ENCODE results near the gene CTSH. TPM values are rescaled to one million over a fixed set of nuclear protein-coding genes. Genes with fewer than 3 reads are reported as not detected.

Gene CTSH
- polyA plus RNA-seq, 1 experiment, result 30.9 TPM

DNA sequence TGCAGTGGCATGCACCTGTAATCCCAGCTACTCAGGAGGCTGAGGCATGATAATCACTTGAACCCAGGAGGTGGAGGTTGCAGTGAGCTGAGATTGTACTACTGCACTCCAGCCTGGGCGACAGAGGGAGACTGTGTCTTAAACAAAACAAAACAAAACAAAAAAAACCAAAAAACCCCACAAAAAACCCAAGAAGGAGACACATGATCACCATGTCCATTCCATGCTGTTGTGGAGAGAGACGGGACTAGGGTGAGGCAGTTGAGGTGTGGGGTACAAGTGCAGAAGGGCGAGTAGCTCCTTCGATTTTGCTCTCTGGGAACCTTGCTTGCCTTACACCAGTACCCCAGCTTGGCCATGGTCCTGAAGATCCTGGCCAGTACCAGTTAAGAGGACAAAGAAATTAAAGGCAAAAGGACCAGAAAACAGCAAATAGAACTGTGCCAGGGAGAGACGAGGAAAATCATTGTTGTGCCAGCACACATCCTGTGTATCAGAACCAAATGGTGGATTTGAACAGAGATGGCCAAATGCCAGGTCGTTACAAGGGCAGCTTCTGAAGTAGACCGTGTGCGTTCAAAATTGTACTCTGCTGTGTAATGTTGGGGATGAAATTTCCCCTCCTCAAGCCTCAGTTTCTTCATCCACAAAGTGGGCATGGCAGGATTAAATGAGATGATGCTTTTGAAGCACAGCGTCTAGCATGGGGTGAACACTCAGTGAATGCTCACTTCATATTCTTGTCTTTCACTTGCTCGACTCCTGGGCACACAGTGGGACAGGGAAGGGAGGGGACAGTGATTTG is 42.9 kb upstream of the CTSH start:
- CTCF ChIA-PET, result interaction anchor here (0.7 to 2.7 kb wide), 3 partner anchors 8 to 78 kb away, joined by 3 to 15 read pairs (median 8); no protein-coding TSS in a partner anchor
- DNase-seq (ENCODE audit: low read depth), result no peak
- TF ChIP-seq, protein P1, sequence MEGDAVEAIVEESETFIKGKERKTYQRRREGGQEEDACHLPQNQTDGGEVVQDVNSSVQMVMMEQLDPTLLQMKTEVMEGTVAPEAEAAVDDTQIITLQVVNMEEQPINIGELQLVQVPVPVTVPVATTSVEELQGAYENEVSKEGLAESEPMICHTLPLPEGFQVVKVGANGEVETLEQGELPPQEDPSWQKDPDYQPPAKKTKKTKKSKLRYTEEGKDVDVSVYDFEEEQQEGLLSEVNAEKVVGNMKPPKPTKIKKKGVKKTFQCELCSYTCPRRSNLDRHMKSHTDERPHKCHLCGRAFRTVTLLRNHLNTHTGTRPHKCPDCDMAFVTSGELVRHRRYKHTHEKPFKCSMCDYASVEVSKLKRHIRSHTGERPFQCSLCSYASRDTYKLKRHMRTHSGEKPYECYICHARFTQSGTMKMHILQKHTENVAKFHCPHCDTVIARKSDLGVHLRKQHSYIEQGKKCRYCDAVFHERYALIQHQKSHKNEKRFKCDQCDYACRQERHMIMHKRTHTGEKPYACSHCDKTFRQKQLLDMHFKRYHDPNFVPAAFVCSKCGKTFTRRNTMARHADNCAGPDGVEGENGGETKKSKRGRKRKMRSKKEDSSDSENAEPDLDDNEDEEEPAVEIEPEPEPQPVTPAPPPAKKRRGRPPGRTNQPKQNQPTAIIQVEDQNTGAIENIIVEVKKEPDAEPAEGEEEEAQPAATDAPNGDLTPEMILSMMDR (IDR thresholded peaks at IDR 0.05; ENCODE audit: insufficient read depth, low read depth, low read length), result no peak

DNA sequence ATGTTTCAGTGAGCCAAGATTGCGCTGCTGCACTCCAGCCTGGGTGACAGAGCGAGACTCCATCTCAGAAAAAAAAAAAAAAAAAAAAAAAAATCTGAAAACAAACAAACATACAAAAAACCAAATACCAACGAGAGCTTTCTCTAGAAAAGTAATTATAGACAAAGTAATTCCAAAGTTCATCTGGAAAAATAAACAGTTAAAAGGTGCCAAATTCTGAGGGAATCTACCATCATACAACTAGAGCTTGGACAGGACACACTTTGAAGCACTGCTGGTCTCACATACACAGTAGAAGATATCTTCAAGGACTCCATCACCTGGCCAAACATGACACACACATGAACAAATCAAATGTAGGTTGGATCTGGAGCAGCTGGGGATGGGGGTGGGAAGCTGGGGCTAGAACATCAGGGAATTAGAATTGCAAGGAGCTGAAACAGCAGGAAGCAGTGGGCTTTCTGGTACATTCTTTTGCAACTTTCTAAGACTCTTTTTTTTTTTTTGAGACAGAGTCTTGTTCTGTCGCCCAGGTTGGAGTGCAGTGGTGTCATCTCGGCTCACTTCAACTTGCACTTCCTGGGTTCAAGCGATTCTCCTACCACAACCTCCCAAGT is 41.1 kb upstream of the CTSH start:
- CTCF ChIA-PET, result interaction anchor here (0.5 to 1.1 kb wide), 3 partner anchors 16 to 371 kb away, joined by 3 read pairs; no protein-coding TSS in a partner anchor
- Histone ChIP-seq H3K27me3 (ENCODE audit: control insufficient read depth, insufficient read depth, low read length) (no peaks in the 10 kb centered on the region), H3K36me3 (ENCODE audit: control insufficient read depth, insufficient read depth, low read length) (no peaks in the 10 kb centered on the region), H3K4me3 (ENCODE audit: low read depth, low read length) (no peak overlapping the region)
- no peak for DNase-seq (ENCODE audit: low read depth)
- TF ChIP-seq, protein P1 (IDR thresholded peaks at IDR 0.05; ENCODE audit: insufficient read depth, low read depth, low read length), result no peak
- POLR2A ChIA-PET, result no interaction called here

More for the DNA sequence above, 42.9 kb upstream of the CTSH start:
- POLR2A ChIA-PET, result no interaction called here
- Histone ChIP-seq H3K36me3 (ENCODE audit: control insufficient read depth, insufficient read depth, low read length) (no peaks in the 10 kb centered on the region), H3K4me3 (ENCODE audit: low read depth, low read length) (no peak overlapping the region), H3K27me3 (ENCODE audit: control insufficient read depth, insufficient read depth, low read length) (no peaks in the 10 kb centered on the region)

- no peaks in the 10 kb centered on the region for H3K36me3 ChIP-seq (ENCODE audit: control insufficient read depth, insufficient read depth, low read length)
- POLR2A ChIA-PET, result no interaction called here
- no peak for DNase-seq (ENCODE audit: low read depth)
- CTCF ChIA-PET, result no interaction called here
- no peaks in the 10 kb centered on the region for H3K27me3 ChIP-seq (ENCODE audit: control insufficient read depth, insufficient read depth, low read length)
- no peak overlapping the region for H3K4me3 ChIP-seq (ENCODE audit: low read depth, low read length)
- TF ChIP-seq, protein P1 (IDR thresholded peaks at IDR 0.05; ENCODE audit: insufficient read depth, low read depth, low read length), result no peak
Observed at GRCh38 chr15:78984041-78984440, 39.2 kb upstream of the CTSH start.

DNA sequence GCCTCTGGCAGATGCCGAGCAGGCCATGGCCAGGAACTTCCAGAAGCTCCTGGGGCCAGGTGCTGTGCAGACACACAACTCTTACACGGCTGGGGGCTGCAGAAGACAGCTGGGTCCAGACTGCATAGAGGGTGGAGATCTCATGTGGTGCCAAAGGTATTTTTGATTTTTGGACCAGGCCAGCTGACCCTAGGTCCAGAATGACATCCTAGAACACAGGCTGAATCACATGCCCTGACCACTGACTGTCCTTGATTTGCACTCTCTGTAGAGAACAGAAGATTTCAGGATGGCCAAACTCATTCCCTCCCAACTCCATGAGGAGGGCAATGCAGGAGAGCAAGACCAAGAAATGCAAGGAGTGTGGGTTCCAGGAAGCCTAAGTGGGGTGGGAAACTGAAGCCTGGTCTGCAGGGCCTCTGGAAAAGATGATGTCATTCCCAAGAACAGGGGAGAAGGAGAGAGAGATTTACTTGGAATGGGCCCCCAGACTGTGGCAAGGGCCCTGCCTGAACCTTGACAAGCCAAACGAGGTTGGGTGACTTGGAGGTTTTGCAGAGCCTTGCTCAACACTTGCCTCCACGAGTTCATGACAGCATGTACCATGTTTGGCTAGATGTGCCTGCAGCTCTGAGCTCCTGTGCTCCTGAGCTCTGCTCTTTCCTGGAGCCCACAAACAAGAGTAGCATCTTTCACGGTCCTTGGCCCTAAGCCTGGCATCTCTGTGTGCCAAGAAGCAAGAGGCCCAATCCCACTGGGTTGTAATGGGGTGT is 38.5 kb upstream of the CTSH start:
- TF ChIP-seq, protein P1 (IDR thresholded peaks at IDR 0.05; ENCODE audit: insufficient read depth, low read depth, low read length), result no peak
- ChIA-PET POLR2A (no interaction called here), CTCF (interaction anchor here (4.3 kb wide), 1 partner anchor 74 kb away, joined by 33 read pairs; no protein-coding TSS in a partner anchor)
- H3K4me3 ChIP-seq (ENCODE audit: low read depth, low read length), result no peak overlapping the region
- H3K36me3 ChIP-seq (ENCODE audit: control insufficient read depth, insufficient read depth, low read length), result no peaks in the 10 kb centered on the region
- H3K27me3 ChIP-seq (ENCODE audit: control insufficient read depth, insufficient read depth, low read length), result no peaks in the 10 kb centered on the region
- no peak for DNase-seq (ENCODE audit: low read depth)

DNA sequence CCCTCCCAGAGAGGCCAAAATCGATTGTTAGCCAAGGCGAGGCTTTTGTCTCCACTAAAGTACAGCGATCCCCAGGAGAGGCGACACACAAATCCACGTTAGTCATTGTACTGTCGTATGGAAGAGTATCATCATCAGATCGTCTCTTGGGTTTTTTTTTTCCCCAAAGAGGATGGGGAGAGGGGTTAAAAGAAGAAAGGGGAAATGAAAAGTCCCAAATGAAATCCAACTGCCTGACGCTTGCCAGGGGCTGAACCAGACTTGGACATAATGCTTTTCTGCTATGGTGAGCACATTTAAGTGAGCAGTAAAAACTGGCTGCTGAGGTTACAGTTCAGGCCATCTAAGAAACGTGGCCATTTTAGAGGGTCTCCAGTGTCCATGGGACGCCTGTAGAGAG is 37.9 kb upstream of the CTSH start:
- TF ChIP-seq, protein P1 (IDR thresholded peaks at IDR 0.05; ENCODE audit: insufficient read depth, low read depth, low read length), result no peak
- H3K36me3 ChIP-seq (ENCODE audit: control insufficient read depth, insufficient read depth, low read length), result no peaks in the 10 kb centered on the region
- no peak overlapping the region for H3K4me3 ChIP-seq (ENCODE audit: low read depth, low read length)
- no peak for DNase-seq (ENCODE audit: low read depth)
- CTCF ChIA-PET, result interaction anchor here (3.2 to 4.3 kb wide), 2 partner anchors 74 to 202 kb away, joined by 13 to 33 read pairs; no protein-coding TSS in a partner anchor
- no peaks in the 10 kb centered on the region for H3K27me3 ChIP-seq (ENCODE audit: control insufficient read depth, insufficient read depth, low read length)
- POLR2A ChIA-PET, result no interaction called here
